H1 (cell line): ENCODE results near the gene SEC24B. TPM values are rescaled to one million over a fixed set of nuclear protein-coding genes. Genes with fewer than 3 reads are reported as not detected.

ENCODE experiments used
- CTCF ChIA-PET: fragments of 300-600 bp; sonication (Branson Sonifier 250); formaldehyde crosslinking; loops from one replicate; lab custom pipeline; 2021; ENCODE audit not compliant: partially characterized antibody; lab: Charles Lee
- POLR2A ChIA-PET: fragments of 300-600 bp; sonication (Branson Sonifier 250); formaldehyde crosslinking; loops from one replicate; lab custom pipeline; 2021; ENCODE audit warnings: inconsistent platforms; ENCODE audit not compliant: partially characterized antibody; lab: Charles Lee
- DNase-seq, 2 experiments: peaks; one replicate each; pipeline versions ENCODE4 v3.0.0 to v3.0.0-alpha.2; 2010 to 2022; ENCODE audit warnings: low spot score in 2 of 2, low read depth in 1 of 2, mixed read lengths in 1 of 2
- FAIRE-seq: peaks from 2 replicates; lab custom pipeline; 2011; peaks lifted over from hg19 to GRCh38; lab: Jason Lieb, UNC
- H2AFZ ChIP-seq: 2 replicates; pipeline ENCODE4 v1.8.1; 2012; ENCODE audit warnings: low read length, inconsistent platforms
- H2AK5ac ChIP-seq: 2 replicates; pipeline ENCODE4 v1.6.1; 2013; ENCODE audit warnings: low read depth, low read length
- H2BK120ac ChIP-seq: replicated peaks from 2 replicates; pipeline ENCODE3; 2013; ENCODE audit warnings: low read depth, low read length, inconsistent platforms
- H2BK12ac ChIP-seq: 2 replicates; pipeline ENCODE4 v1.6.1; 2013; ENCODE audit warnings: low read depth, low read length
- H2BK15ac ChIP-seq: 2 replicates; pipeline ENCODE4 v1.6.1; 2013; ENCODE audit warnings: low read length
- H2BK20ac ChIP-seq: 2 replicates; pipeline ENCODE4 v1.6.1; 2013; ENCODE audit warnings: low read length
- H2BK5ac ChIP-seq: 2 replicates; pipeline ENCODE4 v1.6.1; 2013; ENCODE audit warnings: low read depth, low read length
- H3K14ac ChIP-seq: 2 replicates; pipeline ENCODE4 v1.6.1; 2013; ENCODE audit warnings: inconsistent platforms; ENCODE audit not compliant: insufficient read length
- H3K18ac ChIP-seq: 2 replicates; pipeline ENCODE4 v1.6.1; 2013; ENCODE audit warnings: low read length; ENCODE audit errors: extremely low read depth
- H3K23ac ChIP-seq: 2 replicates; pipeline ENCODE4 v1.6.1; 2013; ENCODE audit warnings: inconsistent platforms; ENCODE audit not compliant: insufficient read length
- H3K23me2 ChIP-seq: 2 replicates; pipeline ENCODE4 v1.6.1; 2013; ENCODE audit warnings: low read depth, low read length
- H3K27ac ChIP-seq: 2 replicates; pipeline ENCODE4 v1.6.1; 2011; ENCODE audit warnings: low read depth, low read length, inconsistent platforms
- H3K27me3 ChIP-seq, 4 experiments: replicated peaks in 1 of 4; 1 replicate in 1 of 4; 2 replicates in 3 of 4; pipeline versions ENCODE4 v1.6.1 to v1.8.1; 2011 to 2013; ENCODE audit warnings: low read length in 3 of 4, mild to moderate bottlenecking in 3 of 4, inconsistent platforms in 2 of 4, mixed read lengths in 2 of 4, moderate library complexity in 1 of 4; ENCODE audit not compliant: control insufficient read depth in 3 of 4, insufficient read depth in 3 of 4; ENCODE audit errors: extremely low read depth in 1 of 4
- H3K36me3 ChIP-seq, 4 experiments: 2 replicates each; pipeline versions ENCODE4 v1.6.1 to v1.8.1; 2011 to 2013; ENCODE audit warnings: mild to moderate bottlenecking in 4 of 4, low read length in 3 of 4, moderate library complexity in 2 of 4, control low read depth in 1 of 4, inconsistent platforms in 1 of 4; ENCODE audit not compliant: insufficient read depth in 4 of 4, control insufficient read depth in 2 of 4
- H3K4ac ChIP-seq: replicated peaks from 2 replicates; pipeline ENCODE3; 2013; ENCODE audit warnings: low read length, low read depth, mixed read lengths, inconsistent platforms; ENCODE audit not compliant: insufficient read length
- H3K4me1 ChIP-seq, 4 experiments: replicated peaks in 1 of 4; 1 replicate in 1 of 4; 2 replicates in 3 of 4; pipeline versions ENCODE4 v1.6.1 to v1.8.1; 2011 to 2013; ENCODE audit warnings: low read length in 3 of 4, inconsistent platforms in 2 of 4, mixed read lengths in 1 of 4; ENCODE audit not compliant: insufficient read depth in 4 of 4, control insufficient read depth in 3 of 4
- H3K4me2 ChIP-seq, 2 experiments: 2 replicates each; pipeline versions ENCODE4 v1.6.1 to v1.8.1; 2011 to 2013; ENCODE audit warnings: low read depth in 2 of 2, low read length in 2 of 2, control low read depth in 1 of 2, inconsistent platforms in 1 of 2, mild to moderate bottlenecking in 1 of 2; ENCODE audit not compliant: insufficient read depth in 1 of 2
- H3K4me3 ChIP-seq, 4 experiments: fragments of 200-600, 300-600 bp in 1 of 4; sonication (generic), shearing (Covaris generic), sonication (Bioruptor Twin) in 1 of 4; 2 replicates each; pipeline versions ENCODE4 v1.5.1 to v1.8.1; 2011 to 2016; ENCODE audit warnings: low read length in 4 of 4, low read depth in 3 of 4, control low read depth in 2 of 4, inconsistent platforms in 2 of 4, mild to moderate bottlenecking in 2 of 4, mixed read lengths in 1 of 4, moderate library complexity in 1 of 4; ENCODE audit not compliant: insufficient read depth in 2 of 4; ENCODE audit errors: extremely low read depth in 1 of 4
- H3K56ac ChIP-seq: replicated peaks from 2 replicates; pipeline ENCODE3; 2013; ENCODE audit warnings: low read depth, mild to moderate bottlenecking, mixed read lengths, low read length, inconsistent platforms; ENCODE audit not compliant: insufficient read length
- H3K79me1 ChIP-seq: 2 replicates; pipeline ENCODE4 v1.6.1; 2013; ENCODE audit warnings: low read depth, low read length, control low read depth
- H3K79me2 ChIP-seq, 2 experiments: 2 replicates each; pipeline versions ENCODE4 v1.6.1 to v1.8.1; 2012 to 2013; ENCODE audit warnings: low read length in 2 of 2, mild to moderate bottlenecking in 2 of 2, inconsistent platforms in 1 of 2; ENCODE audit not compliant: insufficient read depth in 2 of 2, control insufficient read depth in 1 of 2
- H3K9ac ChIP-seq, 4 experiments: replicated peaks in 1 of 4; 1 replicate in 1 of 4; 2 replicates in 3 of 4; pipeline versions ENCODE4 v1.6.1 to v1.8.1; 2011 to 2013; ENCODE audit warnings: low read depth in 3 of 4, low read length in 3 of 4, control low read depth in 2 of 4, mild to moderate bottlenecking in 2 of 4, moderate library complexity in 2 of 4, inconsistent platforms in 1 of 4; ENCODE audit errors: extremely low read depth in 1 of 4
- H3K9me3 ChIP-seq, 2 experiments: 2 replicates each; pipeline versions ENCODE4 v1.6.1 to v1.8.1; 2012 to 2013; ENCODE audit warnings: mild to moderate bottlenecking in 2 of 2, moderate library complexity in 2 of 2, control low read depth in 1 of 2, inconsistent platforms in 1 of 2, low read depth in 1 of 2, low read length in 1 of 2, mixed read lengths in 1 of 2; ENCODE audit not compliant: insufficient read depth in 2 of 2
- H4K20me1 ChIP-seq, 2 experiments: replicated peaks in 1 of 2; 2 replicates each; pipeline versions ENCODE3 to v1.8.1; 2011 to 2013; ENCODE audit warnings: inconsistent platforms in 2 of 2, low read length in 2 of 2, mild to moderate bottlenecking in 1 of 2; ENCODE audit not compliant: insufficient read depth in 2 of 2, control insufficient read depth in 1 of 2
- H4K5ac ChIP-seq: 2 replicates; pipeline ENCODE4 v1.6.1; 2013; ENCODE audit warnings: low read length, low read depth, mixed read lengths, inconsistent platforms; ENCODE audit not compliant: insufficient read length
- H4K8ac ChIP-seq: 2 replicates; pipeline ENCODE4 v1.8.0; 2013; ENCODE audit warnings: mild to moderate bottlenecking, moderate library complexity, low read length, inconsistent platforms; ENCODE audit not compliant: insufficient read depth; ENCODE audit errors: extremely low read depth
- H4K91ac ChIP-seq: replicated peaks from 2 replicates; pipeline ENCODE3; 2013; ENCODE audit warnings: low read length, mixed read lengths, inconsistent platforms; ENCODE audit not compliant: insufficient read length
- CTCF ChIP-seq, 3 experiments: IDR thresholded peaks; 1 replicate in 2 of 3; 2 replicates in 1 of 3; pipeline versions ENCODE4 v1.5.1 to v1.6.1; 2011; ENCODE audit warnings: low read length in 3 of 3, mild to moderate bottlenecking in 3 of 3, inconsistent platforms in 2 of 3, low read depth in 1 of 3, moderate library complexity in 1 of 3; ENCODE audit not compliant: insufficient read depth in 1 of 3; ENCODE audit errors: control extremely low read depth in 1 of 3
- RAD21 ChIP-seq, 2 experiments: IDR thresholded peaks in 1 of 2; conservative IDR thresholded peaks in 1 of 2; 2 replicates each; pipeline ENCODE4 v1.6.1; 2011; ENCODE audit warnings: low read depth in 2 of 2, low read length in 2 of 2, improper control_type of control experiment in 1 of 2, inconsistent platforms in 1 of 2, mild to moderate bottlenecking in 1 of 2, moderate library complexity in 1 of 2
- SIRT6 ChIP-seq: IDR thresholded peaks from one replicate; pipeline ENCODE4 v1.7.1; 2012; ENCODE audit warnings: low read length, inconsistent platforms
- WGBS, 2 experiments: shearing (Covaris generic) in 1 of 2; methylation state at CpG; one replicate each; pipeline versions ENCODE4 v1.1.6 to v1.1.7; 2013 to 2015; ENCODE audit warnings: low lambda C conversion rate in 2 of 2, mixed read lengths in 2 of 2, inconsistent platforms in 1 of 2, low coverage in 1 of 2, missing lambda C conversion rate in 1 of 2; ENCODE audit not compliant: insufficient replicate concordance in 2 of 2, insufficient coverage in 1 of 2, insufficient read length in 1 of 2; ENCODE audit errors: extremely low coverage in 1 of 2, missing lambda C conversion rate in 1 of 2; 5-methylcytosine and 5-hydroxymethylcytosine counted together
- polyA plus RNA-seq, 7 experiments: library from polyadenylated mRNA; depleted of rRNA in 3 of 7; stranded (reverse) in 5 of 7; unstranded in 2 of 7; fragments of >200 nt in 5 of 7; fragments of 200-250 nt in 2 of 7; gene quantifications; 1 replicate in 5 of 7; 2 replicates in 1 of 7; 4 replicates in 1 of 7; pipeline versions ENCODE4 v1.2.1 to v1.2.3, GENCODE V29; 2011 to 2013; ENCODE audit warnings: missing spikeins in 2 of 7, mixed read lengths in 2 of 7
- total RNA-seq: library from RNA; stranded (reverse); fragmentation: NEBNext Ultra II Directional; extraction: Animal tissue kit (Norgen Biotek cat#: 25700); gene quantifications from 2 replicates; pipeline ENCODE4 v1.2.1, GENCODE V29; 2021

The SEC24B gene
- total and polyA plus RNA-seq, 2 of the 8 experiments (the other 6 are each of a cell fraction or from before 2014, with no cell fraction given), result 25.6 to 30.9 TPM

GRCh38 chr4:109574443-109574850 is 140.8 kb downstream of the SEC24B start:
- Histone ChIP-seq H2AFZ (no peak overlapping the region), H3K56ac (no peak overlapping the region), H3K27me3 (no peaks in the 10 kb centered on the region), H3K79me2 (no peaks in the 10 kb centered on the region), H4K20me1 (no peaks in the 10 kb centered on the region), H3K4me2 (no peak overlapping the region), H2BK20ac (no peak overlapping the region), H3K4me1 (no peaks in the 10 kb centered on the region), H3K36me3 (no peaks in the 10 kb centered on the region), H3K23ac (no peak overlapping the region), H2BK12ac (no peak overlapping the region), H2BK120ac (no peak overlapping the region), H3K79me1 (no peaks in the 10 kb centered on the region), H4K8ac (no peak overlapping the region), H4K91ac (no peak overlapping the region), H2BK5ac (no peak overlapping the region), H3K4ac (no peak overlapping the region), H3K18ac (no peak overlapping the region), H3K27ac (no peak overlapping the region), H3K9ac (no peak overlapping the region), H3K4me3 (no peak overlapping the region), H3K23me2 (no peaks in the 10 kb centered on the region), H2BK15ac (no peak overlapping the region), H3K9me3 (no peaks in the 10 kb centered on the region), H4K5ac (no peak overlapping the region), H3K14ac (no peak overlapping the region), H2AK5ac (no peak overlapping the region)
- no peak for FAIRE-seq
- CTCF ChIA-PET, result interaction anchor here (0.6 to 2.0 kb wide), 9 partner anchors 11 to 652 kb away, joined by 3 to 7 read pairs (median 4); no protein-coding TSS in a partner anchor
- DNase-seq, result no peak
- TF ChIP-seq CTCF (IDR thresholded peaks at IDR 0.05; ENCODE audit: control extremely low read depth in 1 of 3, insufficient read depth in 1 of 3, low read depth in 1 of 3, low read length in 3 of 3) (peak in 1 of 3 experiments; percentile 33; a peak in 1 of 4 replicates), RAD21 (IDR thresholded peaks at IDR 0.05 in 1 of 2, conservative IDR thresholded peaks at IDR 0.05 in 1 of 2; ENCODE audit: low read depth in 2 of 2, low read length in 2 of 2) (peak; percentile 44 to 53; a peak in 3 of 4 replicates), SIRT6 (no peak)
- POLR2A ChIA-PET, result interaction anchor here (1.6 kb wide), 1 partner anchor 11 kb away, joined by 5 read pairs; no protein-coding TSS in a partner anchor
- 86% methylated on average over 6 of the region's 6 CpGs; no CpG with 5 or more reads in 1 of the 2 experiments for WGBS, 2 experiments
